ENCODE results near the gene SPRYD3.

DNA sequence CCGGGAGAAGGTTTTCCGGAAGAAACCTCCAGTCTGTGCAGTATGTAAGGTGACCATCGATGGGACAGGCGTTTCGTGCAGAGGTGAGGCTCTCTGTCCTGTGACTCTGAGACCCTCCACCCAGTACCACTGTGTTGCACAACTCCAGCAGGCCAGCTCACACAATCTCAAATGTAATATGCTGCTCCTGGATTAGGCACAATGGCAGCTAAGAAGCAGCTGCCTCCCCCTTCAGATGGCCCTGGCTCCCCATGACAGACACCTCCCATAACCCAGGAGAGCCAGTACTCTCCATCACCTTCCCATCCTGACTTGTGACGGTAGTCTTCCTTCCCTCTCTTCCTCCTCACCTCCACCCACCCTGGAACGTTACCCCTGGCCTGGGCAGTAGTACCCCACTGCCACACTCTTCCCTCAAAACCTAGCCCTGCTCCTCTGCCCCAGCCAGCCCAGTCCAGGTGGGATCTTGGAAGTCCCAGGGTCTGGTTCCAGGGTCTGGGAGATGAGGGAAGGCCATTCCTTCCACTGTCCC is 27.2 kb downstream of the SPRYD3 start:
- TF ChIP-seq CTCF (IDR thresholded peaks at IDR 0.05) (no peak), POLR2A (IDR thresholded peaks at IDR 0.05) (no peak)

All from heart left ventricle (tissue), 13 donors.